Activated CD8-positive, alpha-beta T cell treated with anti-CD3 and anti-CD28 coated beads, Interleukin-2, amount 10 ng/mL, durations not matched to agents 7 days and 5 days (primary cell): ENCODE measurements around the gene PLCL1. TPM values are rescaled to one million over a fixed set of nuclear protein-coding genes. Genes with fewer than 3 reads are reported as not detected.
"Not testable (repeated sequence)": the region's sequence is repeated elsewhere in the genome, so short reads cannot be mapped to it uniquely, and the experiment has no call there.

Experiments
- ATAC-seq: fragments of 150-1000 bp; cut with Tn5 transposase; one replicate; pipeline ENCODE4 v1.10.0; 2021; ENCODE audit warnings: moderate library complexity
- CTCF ChIA-PET: fragments of 350-600 bp; sonication (Branson Sonifier 250); formaldehyde crosslinking; loops from one replicate; lab custom pipeline; 2021; ENCODE audit warnings: antibody characterized with exemption; lab: Charles Lee
- POLR2A ChIA-PET: fragments of 350-600 bp; sonication (Branson Sonifier 250); formaldehyde crosslinking; loops from one replicate; lab custom pipeline; 2021; ENCODE audit warnings: antibody characterized with exemption; lab: Charles Lee
- DNase-seq: peaks from one replicate; pipeline ENCODE4 v3.0.0-alpha.2; 2020
- H3K27ac Mint-ChIP-seq: one replicate; pipeline ENCODE4 v1.8.0; 2021; ENCODE audit warnings: mild to moderate bottlenecking, mixed read lengths
- H3K27me3 Mint-ChIP-seq: one replicate; pipeline ENCODE4 v1.8.0; 2021; ENCODE audit warnings: low read depth, mixed read lengths
- H3K36me3 Mint-ChIP-seq: one replicate; pipeline ENCODE4 v1.8.0; 2021; ENCODE audit warnings: low read depth, mixed read lengths
- H3K4me1 Mint-ChIP-seq: one replicate; pipeline ENCODE4 v1.8.0; 2021; ENCODE audit warnings: low read depth, mixed read lengths
- H3K4me3 Mint-ChIP-seq: one replicate; pipeline ENCODE4 v1.8.0; 2021; ENCODE audit warnings: mild to moderate bottlenecking, mixed read lengths
- H3K9me3 Mint-ChIP-seq: one replicate; pipeline ENCODE4 v1.8.0; 2022; ENCODE audit warnings: mixed read lengths; ENCODE audit not compliant: insufficient read depth
- total RNA-seq, 2 experiments: library from RNA; stranded (reverse); gene quantifications; one replicate each; pipeline ENCODE4 v1.2.3, GENCODE V29; 2021

The PLCL1 gene
- total RNA-seq, 2 experiments from 2014 or later = 0.08 to 0.18 TPM

DNA sequence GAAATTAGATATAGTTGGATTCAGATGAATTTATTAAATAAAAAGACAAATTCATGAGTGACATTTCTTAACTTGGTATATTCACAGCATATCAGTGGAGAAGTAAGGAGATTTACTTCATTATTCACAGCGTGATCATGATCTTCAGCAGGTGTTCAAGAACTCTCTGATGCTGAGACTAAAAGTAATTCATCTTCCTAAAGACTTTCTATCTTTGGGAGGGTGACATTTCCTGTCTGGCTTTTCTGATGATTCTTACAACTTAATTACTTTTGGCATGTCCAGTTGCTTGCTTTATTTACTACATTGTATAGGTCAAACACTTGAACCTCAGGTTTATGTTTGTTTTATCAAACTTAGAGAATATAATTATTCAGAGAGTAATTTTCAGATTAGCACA lies 224.6 kb downstream of the PLCL1 start:
- Mint-ChIP-seq H3K4me1 (no peaks in the 10 kb centered on the region), H3K27me3 (no peaks in the 10 kb centered on the region), H3K36me3 (no peaks in the 10 kb centered on the region), H3K27ac (no peak overlapping the region), H3K4me3 (no peak overlapping the region), H3K9me3 (no peaks in the 10 kb centered on the region)
- DNase-seq (no peak), ATAC-seq (no peak)
- POLR2A ChIA-PET = no interaction called here
- CTCF ChIA-PET = interaction anchor here (1.8 kb wide), 1 partner anchor 13 kb away, joined by 4 read pairs; no protein-coding TSS in a partner anchor

DNA sequence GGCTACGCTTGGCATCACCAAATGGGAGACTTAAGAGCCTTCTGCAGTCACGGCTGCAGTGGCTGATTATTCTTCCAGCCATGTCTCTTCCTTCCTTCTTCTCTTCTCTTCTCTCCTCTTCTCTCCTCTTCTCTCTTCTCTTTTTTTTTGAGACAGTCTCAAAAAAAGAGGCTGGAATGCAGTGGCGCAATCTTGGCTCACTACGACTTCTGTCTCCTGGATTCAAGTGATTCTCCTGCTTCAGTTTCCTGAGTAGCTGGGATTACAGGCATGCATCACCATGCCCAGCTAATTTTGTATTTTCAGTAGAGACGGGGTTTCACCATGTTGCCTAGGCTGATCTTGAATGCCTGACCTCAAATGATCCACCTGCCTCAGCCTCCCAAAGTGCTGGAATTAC lies 225.2 kb downstream of the PLCL1 start:
- H3K4me1 Mint-ChIP-seq, POLR2A ChIA-PET, H3K9me3 Mint-ChIP-seq, H3K27me3 Mint-ChIP-seq, H3K27ac Mint-ChIP-seq, DNase-seq, H3K4me3 Mint-ChIP-seq, H3K36me3 Mint-ChIP-seq, ATAC-seq: not testable (repeated sequence)
- CTCF ChIA-PET = interaction anchor here (1.8 kb wide), 1 partner anchor 12 kb away, joined by 4 read pairs; no protein-coding TSS in a partner anchor

DNA sequence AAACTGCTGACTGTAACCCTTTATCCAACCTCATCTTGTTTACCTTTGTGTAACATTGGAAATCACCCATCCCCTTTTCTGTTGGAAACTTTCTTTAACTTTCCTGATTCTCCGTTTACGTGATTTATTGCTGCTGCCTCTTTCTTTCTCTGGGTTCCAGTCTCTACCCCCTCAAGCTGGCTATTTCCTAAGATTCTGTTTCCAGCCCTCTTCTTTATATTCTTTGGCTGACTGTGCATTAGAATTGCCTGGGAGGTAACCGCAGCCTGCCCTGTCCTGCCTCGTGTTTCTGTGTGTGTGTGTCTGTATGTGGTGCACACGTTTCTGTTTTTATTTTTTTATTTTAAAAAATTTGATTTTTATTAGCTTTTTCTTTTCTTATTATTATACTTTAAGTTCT lies 229.2 kb downstream of the PLCL1 start:
- Mint-ChIP-seq H3K4me3 (no peak overlapping the region), H3K36me3 (no peaks in the 10 kb centered on the region), H3K27me3 (no peaks in the 10 kb centered on the region)

DNA sequence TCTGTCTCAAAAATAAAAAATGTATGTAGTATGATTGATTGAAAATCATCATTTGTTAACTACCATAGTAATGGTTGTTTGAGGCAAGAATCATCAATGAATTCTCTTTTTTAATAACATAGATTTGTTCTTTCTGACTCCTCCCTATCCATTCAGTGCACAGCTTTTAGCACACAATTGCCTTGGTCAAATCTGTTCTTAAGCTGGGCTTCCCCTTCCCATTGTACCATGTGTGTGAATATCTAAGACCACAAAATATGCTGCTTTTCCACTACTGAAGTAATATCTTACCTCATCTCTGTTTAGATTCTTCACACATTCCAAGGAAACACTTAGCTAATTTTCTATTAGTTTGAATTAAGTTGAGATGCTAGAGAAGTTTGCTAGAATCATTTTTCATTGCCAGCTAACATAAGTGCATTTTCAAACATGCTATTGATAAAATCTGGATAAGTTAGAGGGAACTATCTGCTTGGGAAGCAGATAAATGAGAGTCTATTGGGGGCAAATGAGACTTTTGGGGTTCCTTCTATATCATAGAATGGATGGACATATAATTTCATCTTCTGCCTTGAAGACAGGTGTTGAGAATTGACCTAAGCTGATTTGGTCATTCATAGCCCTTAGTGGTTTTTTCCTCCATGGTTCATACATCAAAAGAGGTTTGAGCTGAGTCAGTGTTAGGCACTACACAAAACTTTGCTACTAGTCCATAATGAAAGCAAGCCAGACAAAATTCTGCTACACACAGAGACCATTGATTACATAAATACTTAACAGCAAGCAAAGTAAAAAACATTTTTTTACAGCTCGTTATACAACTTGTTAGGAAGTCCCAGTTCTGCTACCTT lies 231.9 kb downstream of the PLCL1 start:
- POLR2A ChIA-PET = no interaction called here
- Mint-ChIP-seq H3K4me3 (no peak overlapping the region), H3K27me3 (no peaks in the 10 kb centered on the region), H3K27ac (no peak overlapping the region), H3K9me3 (no peaks in the 10 kb centered on the region), H3K36me3 (no peaks in the 10 kb centered on the region), H3K4me1 (no peaks in the 10 kb centered on the region)
- CTCF ChIA-PET = no interaction called here
- ATAC-seq = no peak
- no peak for DNase-seq

More for the DNA sequence above, 229.2 kb downstream of the PLCL1 start:
- Mint-ChIP-seq H3K4me1 (no peaks in the 10 kb centered on the region), H3K9me3 (no peaks in the 10 kb centered on the region), H3K27ac (no peak overlapping the region)
- CTCF ChIA-PET = no interaction called here
- POLR2A ChIA-PET = no interaction called here
- no peak for ATAC-seq
- no peak for DNase-seq

DNA sequence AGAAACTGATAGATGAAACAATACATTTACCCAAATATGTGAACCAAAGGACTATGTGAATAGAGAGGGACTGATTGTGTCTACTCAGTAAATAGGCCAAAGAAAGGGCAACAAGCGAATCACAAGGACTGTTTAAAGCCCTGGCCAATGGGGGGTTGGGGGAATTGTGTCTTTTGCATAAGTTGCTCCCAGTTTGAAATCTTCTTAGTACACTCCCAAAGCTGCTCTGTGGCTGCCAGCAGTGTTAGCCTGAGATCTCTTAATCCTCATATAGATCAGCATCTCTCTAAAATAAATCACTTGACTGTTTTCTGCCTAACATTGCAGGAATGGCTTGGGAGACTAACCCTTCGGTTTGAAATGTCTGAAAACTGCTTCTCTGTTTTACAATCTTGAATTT lies 236.4 kb downstream of the PLCL1 start:
- no peaks in the 10 kb centered on the region for H3K36me3 Mint-ChIP-seq
- no peak for ATAC-seq
- no peaks in the 10 kb centered on the region for H3K9me3 Mint-ChIP-seq
- no peak overlapping the region for H3K27ac Mint-ChIP-seq
- H3K4me3 Mint-ChIP-seq = no peak overlapping the region
- no peaks in the 10 kb centered on the region for H3K4me1 Mint-ChIP-seq
- ChIA-PET POLR2A (no interaction called here), CTCF (no interaction called here)
- no peaks in the 10 kb centered on the region for H3K27me3 Mint-ChIP-seq
- no peak for DNase-seq

DNA sequence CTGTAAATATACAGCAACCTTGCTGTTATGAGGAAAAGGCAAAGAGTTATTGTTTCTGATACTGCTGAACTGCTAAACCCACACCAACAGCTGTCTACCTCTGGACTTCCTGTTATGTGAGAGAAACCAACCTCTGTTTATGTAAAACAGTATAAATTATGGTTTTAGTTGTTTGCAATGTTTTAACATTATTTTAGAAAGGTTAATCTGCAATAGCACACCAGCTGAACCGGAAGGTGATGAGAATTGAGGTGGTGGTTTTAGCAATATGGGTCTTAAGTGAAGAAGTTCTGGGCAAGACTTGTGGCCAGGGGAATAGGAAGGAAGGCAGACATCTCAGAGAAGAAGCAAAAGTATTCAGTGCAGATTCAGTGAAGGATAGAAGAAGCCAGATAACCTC lies 237.8 kb downstream of the PLCL1 start:
- no peaks in the 10 kb centered on the region for H3K4me1 Mint-ChIP-seq
- no peak overlapping the region for H3K4me3 Mint-ChIP-seq
- CTCF ChIA-PET = interaction anchor here (1.2 to 1.3 kb wide), 2 partner anchors 10 to 12 kb away, joined by 4 to 5 read pairs; no protein-coding TSS in a partner anchor
- no peak for DNase-seq
- H3K36me3 Mint-ChIP-seq = no peaks in the 10 kb centered on the region
- ATAC-seq = peak; percentile 49
- H3K27me3 Mint-ChIP-seq = no peaks in the 10 kb centered on the region
- H3K9me3 Mint-ChIP-seq = no peaks in the 10 kb centered on the region
- POLR2A ChIA-PET = interaction anchor here (0.6 to 0.7 kb wide), 3 partner anchors 154 to 1684 kb away, joined by 3 to 4 read pairs (median 3); no protein-coding TSS in a partner anchor
- no peak overlapping the region for H3K27ac Mint-ChIP-seq

DNA sequence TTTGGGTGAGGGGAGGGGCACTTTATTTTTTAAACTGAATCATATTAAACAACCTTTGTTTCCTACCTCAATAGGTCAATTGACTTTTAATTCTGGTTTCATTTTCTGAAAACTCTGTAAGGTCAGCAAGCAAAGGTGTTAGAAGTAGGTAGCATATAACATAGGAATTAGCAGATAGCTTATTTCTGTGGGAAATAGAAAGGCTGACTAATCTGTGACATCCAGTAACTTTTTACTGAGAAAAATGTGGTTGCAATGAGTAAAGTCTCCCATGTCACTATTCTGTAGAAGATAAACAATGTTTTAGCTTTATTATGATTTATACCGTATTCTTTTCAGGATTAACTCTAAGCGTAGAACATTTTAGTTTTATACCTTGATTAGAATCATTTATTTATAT lies 240.4 kb downstream of the PLCL1 start:
- CTCF ChIA-PET = no interaction called here
- POLR2A ChIA-PET = no interaction called here
- DNase-seq (no peak), ATAC-seq (no peak)
- H3K27ac Mint-ChIP-seq = no peak overlapping the region
- no peaks in the 10 kb centered on the region for H3K9me3 Mint-ChIP-seq
- H3K27me3 Mint-ChIP-seq = no peaks in the 10 kb centered on the region
- no peak overlapping the region for H3K4me3 Mint-ChIP-seq
- H3K36me3 Mint-ChIP-seq = no peaks in the 10 kb centered on the region
- no peaks in the 10 kb centered on the region for H3K4me1 Mint-ChIP-seq

DNA sequence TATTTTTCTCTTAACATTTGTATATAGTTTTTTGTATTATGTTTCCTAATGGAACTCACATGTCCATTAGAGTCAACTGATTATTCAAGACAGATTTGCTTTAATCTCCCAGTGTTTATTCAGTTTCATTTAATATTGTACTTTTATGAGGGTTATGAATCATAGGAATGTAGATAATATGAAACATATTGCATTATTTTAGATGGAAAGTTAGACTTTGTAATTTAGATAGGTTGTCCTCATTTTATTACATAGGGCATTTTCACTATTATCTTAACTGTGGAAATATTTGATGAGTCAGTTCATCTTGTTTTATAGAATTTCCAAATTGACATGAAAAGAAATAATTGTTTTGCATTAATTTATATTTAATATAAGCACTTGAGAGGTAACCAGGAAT lies 240.8 kb downstream of the PLCL1 start:
- DNase-seq = no peak
- no peaks in the 10 kb centered on the region for H3K27me3 Mint-ChIP-seq
- no peaks in the 10 kb centered on the region for H3K9me3 Mint-ChIP-seq
- H3K27ac Mint-ChIP-seq = no peak overlapping the region
- ChIA-PET CTCF (no interaction called here), POLR2A (no interaction called here)
- H3K4me3 Mint-ChIP-seq = no peak overlapping the region
- ATAC-seq = no peak
- no peaks in the 10 kb centered on the region for H3K4me1 Mint-ChIP-seq
- H3K36me3 Mint-ChIP-seq = no peaks in the 10 kb centered on the region

DNA sequence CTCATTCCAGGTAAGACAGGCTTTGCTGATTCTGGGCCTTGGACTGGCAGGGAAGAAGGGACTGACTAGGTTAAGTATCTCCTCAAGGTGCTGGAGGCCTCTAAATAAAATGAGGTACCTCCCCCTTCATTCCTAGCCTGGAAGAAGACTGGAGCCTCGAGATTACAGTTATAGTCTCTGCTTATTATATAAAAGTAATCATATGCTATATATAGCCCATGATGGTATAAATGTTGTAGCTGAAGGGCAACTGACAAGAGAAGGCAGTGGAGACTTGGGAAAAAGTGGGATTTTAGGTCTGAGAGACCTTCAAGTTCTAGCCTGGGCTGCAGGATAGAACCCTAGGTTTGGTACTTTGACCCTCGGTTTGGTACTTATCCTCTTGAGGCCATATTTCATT lies 248.3 kb downstream of the PLCL1 start:
- no peaks in the 10 kb centered on the region for H3K36me3 Mint-ChIP-seq
- POLR2A ChIA-PET = no interaction called here
- H3K4me3 Mint-ChIP-seq = no peak overlapping the region
- H3K9me3 Mint-ChIP-seq = no peaks in the 10 kb centered on the region
- ATAC-seq (no peak), DNase-seq (no peak)
- H3K27me3 Mint-ChIP-seq = no peaks in the 10 kb centered on the region
- no peak overlapping the region for H3K27ac Mint-ChIP-seq
- H3K4me1 Mint-ChIP-seq = no peaks in the 10 kb centered on the region
- CTCF ChIA-PET = interaction anchor here (0.7 to 1.5 kb wide), 2 partner anchors 10 to 74 kb away, joined by 3 to 5 read pairs; no protein-coding TSS in a partner anchor

DNA sequence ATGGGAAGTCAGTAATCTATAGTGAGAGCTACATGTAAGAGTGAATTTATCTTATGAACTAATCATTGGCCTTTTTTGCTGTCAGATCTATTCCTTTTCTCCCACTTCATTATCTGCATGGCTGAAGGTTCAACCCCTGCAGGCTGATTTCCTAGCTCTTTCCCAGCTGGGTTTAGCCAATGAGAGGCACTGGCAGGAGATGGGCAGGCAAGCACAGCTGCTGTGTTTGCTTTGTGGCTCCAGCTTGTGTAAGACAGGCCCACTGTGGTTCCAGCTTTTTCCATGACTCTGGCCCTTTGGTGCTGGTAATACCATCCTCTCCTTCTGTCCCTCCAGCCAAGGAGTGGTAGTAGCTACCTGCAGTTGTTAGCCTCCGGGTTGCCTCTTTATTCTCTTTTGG lies 248.8 kb downstream of the PLCL1 start:
- Mint-ChIP-seq H3K9me3 (no peaks in the 10 kb centered on the region), H3K4me3 (no peak overlapping the region), H3K4me1 (no peaks in the 10 kb centered on the region), H3K36me3 (no peaks in the 10 kb centered on the region), H3K27me3 (no peaks in the 10 kb centered on the region), H3K27ac (no peak overlapping the region)
- DNase-seq = no peak
- ATAC-seq = no peak
- CTCF ChIA-PET = interaction anchor here (1.5 kb wide), 1 partner anchor 74 kb away, joined by 3 read pairs; no protein-coding TSS in a partner anchor
- POLR2A ChIA-PET = no interaction called here

DNA sequence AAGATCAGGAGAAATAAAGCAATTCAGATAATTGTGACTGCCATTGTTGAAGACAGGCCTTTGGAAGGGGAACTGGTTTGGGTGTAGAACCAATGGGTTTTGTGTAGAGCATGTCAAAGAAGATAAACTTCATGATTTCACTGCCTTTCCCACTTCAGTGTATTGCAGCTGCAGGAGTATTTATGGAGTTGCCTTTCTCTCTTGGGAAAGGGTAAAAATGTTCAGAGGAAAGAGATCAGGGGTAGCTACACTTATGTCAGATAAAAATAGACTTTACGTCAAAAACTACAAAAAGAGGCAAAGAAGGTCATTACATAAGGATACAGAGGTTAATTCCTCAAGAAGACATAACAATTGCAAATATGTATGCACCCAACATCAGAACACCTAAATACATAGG lies 249.4 kb downstream of the PLCL1 start:
- ChIA-PET CTCF (interaction anchor here (1.3 to 1.5 kb wide), 2 partner anchors 12 to 73 kb away, joined by 3 to 4 read pairs; no protein-coding TSS in a partner anchor), POLR2A (no interaction called here)
- Mint-ChIP-seq H3K27ac (no peak overlapping the region), H3K9me3 (no peaks in the 10 kb centered on the region), H3K4me1 (no peaks in the 10 kb centered on the region), H3K36me3 (no peaks in the 10 kb centered on the region), H3K27me3 (no peaks in the 10 kb centered on the region), H3K4me3 (no peak overlapping the region)
- DNase-seq = no peak
- no peak for ATAC-seq

DNA sequence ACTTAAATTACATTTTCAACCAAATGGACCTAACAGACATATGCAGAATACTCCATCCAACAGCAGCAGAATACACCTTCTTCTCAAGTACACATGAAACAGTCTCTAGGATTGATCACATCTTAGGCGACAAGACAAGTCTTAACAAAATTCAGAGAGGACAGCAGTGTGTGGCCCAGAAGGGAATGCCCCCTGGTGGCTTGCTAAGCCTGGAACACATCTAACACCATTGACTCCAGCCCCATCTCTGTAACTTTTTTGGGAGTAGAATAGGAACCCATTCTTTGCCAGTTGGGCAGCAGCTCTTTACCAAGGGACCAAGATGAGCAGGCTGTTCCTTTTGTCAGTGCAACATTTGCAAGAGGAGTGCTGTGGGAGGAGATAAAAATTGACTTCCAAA lies 249.9 kb downstream of the PLCL1 start:
- Mint-ChIP-seq H3K27ac (no peak overlapping the region), H3K9me3 (no peaks in the 10 kb centered on the region), H3K4me3 (no peak overlapping the region), H3K4me1 (no peaks in the 10 kb centered on the region), H3K27me3 (no peaks in the 10 kb centered on the region), H3K36me3 (no peaks in the 10 kb centered on the region)
- ChIA-PET POLR2A (no interaction called here), CTCF (interaction anchor here (1.3 kb wide), 1 partner anchor 11 kb away, joined by 4 read pairs; no protein-coding TSS in a partner anchor)
- ATAC-seq (peak; percentile 53), DNase-seq (peak; percentile 40)
